Measurements from ENCODE around the gene ZBTB7B. TPM values are rescaled to one million over a fixed set of nuclear protein-coding genes. Genes with fewer than 3 reads are reported as not detected.

The ZBTB7B gene
- total and polyA plus RNA-seq, 9 of the 15 experiments (the other 6 are each of a cell fraction or from before 2014, with no cell fraction given) = 0.04 to 46.5 (median 15.2) TPM

DNA sequence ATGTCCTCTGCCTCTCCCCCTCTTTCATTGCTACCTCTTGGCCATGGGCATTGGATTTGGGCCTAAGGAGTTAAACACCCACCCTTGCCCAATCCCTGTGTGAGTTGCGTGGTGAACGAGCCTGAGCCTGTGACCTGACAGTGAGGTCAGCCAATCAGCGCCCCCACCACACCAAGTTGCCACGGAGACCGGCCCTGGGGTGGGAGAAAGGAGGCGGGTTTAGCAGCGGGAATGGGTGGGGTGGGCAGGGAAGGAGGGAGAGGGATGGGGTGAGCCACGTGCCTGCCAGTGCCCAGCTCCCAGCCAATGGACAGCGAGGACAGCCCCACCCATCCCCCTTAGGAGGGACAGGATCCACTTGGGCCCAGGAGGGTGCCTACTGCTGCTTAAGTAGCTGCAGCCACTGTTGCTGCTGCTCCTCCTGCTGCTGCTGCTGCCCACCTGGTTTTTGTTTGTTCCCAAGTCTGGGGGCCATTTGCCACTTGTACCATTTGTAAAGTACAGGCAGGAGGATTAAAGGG is 9.5 kb downstream of the ZBTB7B start (continued):
- TF ChIP-seq, protein P1, sequence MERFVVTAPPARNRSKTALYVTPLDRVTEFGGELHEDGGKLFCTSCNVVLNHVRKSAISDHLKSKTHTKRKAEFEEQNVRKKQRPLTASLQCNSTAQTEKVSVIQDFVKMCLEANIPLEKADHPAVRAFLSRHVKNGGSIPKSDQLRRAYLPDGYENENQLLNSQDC (CRISPR knock-in tag; IDR thresholded peaks at IDR 0.05) = no peak
- no peak for TF ChIP-seq BDP1 (IDR thresholded peaks at IDR 0.05; ENCODE audit: insufficient read depth, insufficient read length)
- no peak for TF ChIP-seq CEBPG (CRISPR knock-in tag; IDR thresholded peaks at IDR 0.05)
- TF ChIP-seq CEBPG (tag; conservative IDR thresholded peaks at IDR 0.05 in 1 of 2, IDR thresholded peaks at IDR 0.05 in 1 of 2) = peak in 1 of 2 experiments; percentile 45; a peak in 2 of 4 replicates
- TF ChIP-seq, protein P2, sequence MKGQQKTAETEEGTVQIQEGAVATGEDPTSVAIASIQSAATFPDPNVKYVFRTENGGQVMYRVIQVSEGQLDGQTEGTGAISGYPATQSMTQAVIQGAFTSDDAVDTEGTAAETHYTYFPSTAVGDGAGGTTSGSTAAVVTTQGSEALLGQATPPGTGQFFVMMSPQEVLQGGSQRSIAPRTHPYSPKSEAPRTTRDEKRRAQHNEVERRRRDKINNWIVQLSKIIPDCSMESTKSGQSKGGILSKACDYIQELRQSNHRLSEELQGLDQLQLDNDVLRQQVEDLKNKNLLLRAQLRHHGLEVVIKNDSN (CRISPR knock-in tag; IDR thresholded peaks at IDR 0.05) = peak; percentile 53
- 0 out of 2 replicates have a peak, but pooled peaks have one; percentile 29 for TF ChIP-seq RAD51 (IDR thresholded peaks at IDR 0.05; ENCODE audit: borderline replicate concordance, low read depth)
- TF ChIP-seq, protein P3, sequence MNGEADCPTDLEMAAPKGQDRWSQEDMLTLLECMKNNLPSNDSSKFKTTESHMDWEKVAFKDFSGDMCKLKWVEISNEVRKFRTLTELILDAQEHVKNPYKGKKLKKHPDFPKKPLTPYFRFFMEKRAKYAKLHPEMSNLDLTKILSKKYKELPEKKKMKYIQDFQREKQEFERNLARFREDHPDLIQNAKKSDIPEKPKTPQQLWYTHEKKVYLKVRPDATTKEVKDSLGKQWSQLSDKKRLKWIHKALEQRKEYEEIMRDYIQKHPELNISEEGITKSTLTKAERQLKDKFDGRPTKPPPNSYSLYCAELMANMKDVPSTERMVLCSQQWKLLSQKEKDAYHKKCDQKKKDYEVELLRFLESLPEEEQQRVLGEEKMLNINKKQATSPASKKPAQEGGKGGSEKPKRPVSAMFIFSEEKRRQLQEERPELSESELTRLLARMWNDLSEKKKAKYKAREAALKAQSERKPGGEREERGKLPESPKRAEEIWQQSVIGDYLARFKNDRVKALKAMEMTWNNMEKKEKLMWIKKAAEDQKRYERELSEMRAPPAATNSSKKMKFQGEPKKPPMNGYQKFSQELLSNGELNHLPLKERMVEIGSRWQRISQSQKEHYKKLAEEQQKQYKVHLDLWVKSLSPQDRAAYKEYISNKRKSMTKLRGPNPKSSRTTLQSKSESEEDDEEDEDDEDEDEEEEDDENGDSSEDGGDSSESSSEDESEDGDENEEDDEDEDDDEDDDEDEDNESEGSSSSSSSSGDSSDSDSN (IDR thresholded peaks at IDR 0.05; ENCODE audit: borderline replicate concordance in 1 of 2, low read depth in 2 of 2, low read length in 2 of 2) = 0 out of 4 replicates have a peak, but pooled peaks of 1 of the 2 experiments have one; percentile 7
- peak; percentile 46 for TF ChIP-seq SP2 (IDR thresholded peaks at IDR 0.05; ENCODE audit: extremely low read depth, low read depth, low read length, poor library complexity, severe bottlenecking)
- TF ChIP-seq, protein P4, sequence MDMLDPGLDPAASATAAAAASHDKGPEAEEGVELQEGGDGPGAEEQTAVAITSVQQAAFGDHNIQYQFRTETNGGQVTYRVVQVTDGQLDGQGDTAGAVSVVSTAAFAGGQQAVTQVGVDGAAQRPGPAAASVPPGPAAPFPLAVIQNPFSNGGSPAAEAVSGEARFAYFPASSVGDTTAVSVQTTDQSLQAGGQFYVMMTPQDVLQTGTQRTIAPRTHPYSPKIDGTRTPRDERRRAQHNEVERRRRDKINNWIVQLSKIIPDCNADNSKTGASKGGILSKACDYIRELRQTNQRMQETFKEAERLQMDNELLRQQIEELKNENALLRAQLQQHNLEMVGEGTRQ (CRISPR knock-in tag; IDR thresholded peaks at IDR 0.05) = peak; percentile 48
- peak; percentile 21; the same call in 1 of the 2 replicates for TF ChIP-seq L3MBTL2 (IDR thresholded peaks at IDR 0.05)
- TF ChIP-seq, protein P5, sequence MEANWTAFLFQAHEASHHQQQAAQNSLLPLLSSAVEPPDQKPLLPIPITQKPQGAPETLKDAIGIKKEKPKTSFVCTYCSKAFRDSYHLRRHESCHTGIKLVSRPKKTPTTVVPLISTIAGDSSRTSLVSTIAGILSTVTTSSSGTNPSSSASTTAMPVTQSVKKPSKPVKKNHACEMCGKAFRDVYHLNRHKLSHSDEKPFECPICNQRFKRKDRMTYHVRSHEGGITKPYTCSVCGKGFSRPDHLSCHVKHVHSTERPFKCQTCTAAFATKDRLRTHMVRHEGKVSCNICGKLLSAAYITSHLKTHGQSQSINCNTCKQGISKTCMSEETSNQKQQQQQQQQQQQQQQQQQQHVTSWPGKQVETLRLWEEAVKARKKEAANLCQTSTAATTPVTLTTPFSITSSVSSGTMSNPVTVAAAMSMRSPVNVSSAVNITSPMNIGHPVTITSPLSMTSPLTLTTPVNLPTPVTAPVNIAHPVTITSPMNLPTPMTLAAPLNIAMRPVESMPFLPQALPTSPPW (CRISPR knock-in tag; IDR thresholded peaks at IDR 0.05) = peak; percentile 25; the same call in 1 of the 2 replicates
- TF ChIP-seq, protein P6, sequence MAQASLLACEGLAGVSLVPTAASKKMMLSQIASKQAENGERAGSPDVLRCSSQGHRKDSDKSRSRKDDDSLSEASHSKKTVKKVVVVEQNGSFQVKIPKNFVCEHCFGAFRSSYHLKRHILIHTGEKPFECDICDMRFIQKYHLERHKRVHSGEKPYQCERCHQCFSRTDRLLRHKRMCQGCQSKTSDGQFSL (CRISPR knock-in tag; IDR thresholded peaks at IDR 0.05) = 0 out of 2 replicates have a peak, but pooled peaks have one; percentile 32
- TF ChIP-seq, protein P6 (tag; IDR thresholded peaks at IDR 0.05) = no peak
- TF ChIP-seq, protein P7, sequence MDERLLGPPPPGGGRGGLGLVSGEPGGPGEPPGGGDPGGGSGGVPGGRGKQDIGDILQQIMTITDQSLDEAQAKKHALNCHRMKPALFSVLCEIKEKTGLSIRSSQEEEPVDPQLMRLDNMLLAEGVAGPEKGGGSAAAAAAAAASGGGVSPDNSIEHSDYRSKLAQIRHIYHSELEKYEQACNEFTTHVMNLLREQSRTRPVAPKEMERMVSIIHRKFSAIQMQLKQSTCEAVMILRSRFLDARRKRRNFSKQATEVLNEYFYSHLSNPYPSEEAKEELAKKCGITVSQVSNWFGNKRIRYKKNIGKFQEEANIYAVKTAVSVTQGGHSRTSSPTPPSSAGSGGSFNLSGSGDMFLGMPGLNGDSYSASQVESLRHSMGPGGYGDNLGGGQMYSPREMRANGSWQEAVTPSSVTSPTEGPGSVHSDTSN (CRISPR knock-in tag; IDR thresholded peaks at IDR 0.05; ENCODE audit: low read depth) = no peak
- TF ChIP-seq, protein P7 (tag; conservative IDR thresholded peaks at IDR 0.05; ENCODE audit: low read depth) = peak; percentile 50
- TF ChIP-seq ZNF444 (CRISPR knock-in tag; IDR thresholded peaks at IDR 0.05) = peak; percentile 79
- TF ChIP-seq CREM (IDR thresholded peaks at IDR 0.05; ENCODE audit: low read depth) = peak; percentile 26; the same call in 1 of the 2 replicates
- peak in 1 of 2 experiments; percentile 49; a peak in 1 of 4 replicates for TF ChIP-seq KDM1A (IDR thresholded peaks at IDR 0.05)

Measured in K562 (cell line).